Gastrocnemius medialis (tissue), 4 donors: Measurements from ENCODE around the gene RAB38. TPM values are rescaled to one million over a fixed set of nuclear protein-coding genes. Genes with fewer than 3 reads are reported as not detected.

ENCODE experiments used
- ATAC-seq, 2 donors: fragments of 150-250 bp; one replicate each; pipeline ENCODE4 v1.9.1; 2016
- DNase-seq, 2 donors: peaks; one replicate each; pipeline ENCODE4 v3.0.0-alpha.2; 2019
- H3K27ac ChIP-seq, 4 donors: fragments of 200-600 bp; sonication (generic); 1 replicate in 1 of 4; 2 replicates in 3 of 4; pipeline ENCODE4 v1.5.1; 2016 to 2018; ENCODE audit warnings: mild to moderate bottlenecking in 2 of 4, moderate library complexity in 1 of 4
- H3K27me3 ChIP-seq, 3 donors: fragments of 200-600 bp; sonication (generic) in 2 of 3; 1 replicate in 1 of 3; 2 replicates in 2 of 3; pipeline versions ENCODE4 v1.5.1 to v1.6.0; 2016 to 2019; ENCODE audit warnings: mild to moderate bottlenecking in 1 of 3, moderate library complexity in 1 of 3
- H3K36me3 ChIP-seq, 2 donors: fragments of 200-600 bp; sonication (generic) in 1 of 2; one replicate each; pipeline ENCODE4 v1.5.1; 2017 to 2018
- H3K4me1 ChIP-seq, 2 donors: fragments of 200-600 bp; sonication (generic) in 1 of 2; one replicate each; pipeline ENCODE4 v1.5.1; 2016 to 2017; ENCODE audit warnings: mild to moderate bottlenecking in 2 of 2
- H3K4me3 ChIP-seq, 4 donors: fragments of 200-600 bp; sonication (generic) in 3 of 4; 1 replicate in 1 of 4; 2 replicates in 3 of 4; pipeline ENCODE4 v1.5.1; 2016 to 2019; ENCODE audit warnings: mild to moderate bottlenecking in 2 of 4
- H3K9me3 ChIP-seq, 3 donors: fragments of 200-600 bp; sonication (generic) in 2 of 3; 1 replicate in 1 of 3; 2 replicates in 2 of 3; pipeline ENCODE4 v1.5.1; 2016 to 2019
- POLR2A ChIP-seq, 2 donors: fragments of 450-650 bp; IDR thresholded peaks; one replicate each; pipeline ENCODE4 v1.6.1; 2017; ENCODE audit warnings: antibody characterized with exemption in 2 of 2, mild to moderate bottlenecking in 2 of 2, moderate library complexity in 2 of 2
- in situ Hi-C, 4 donors: fragments of 200-750 bp; cut with MboI; loops; one replicate each; pipeline versions ENCODE4 v1.15.0 to v1.8.0; 2017; ENCODE audit warnings: low sequenced_read_pairs in 4 of 4
- intact Hi-C: fragments of 100-400 bp; cut with DNase I; formaldehyde crosslinking; loops from one replicate; pipeline ENCODE4 v1.15.1; 2023; ENCODE audit warnings: low total_unique reads
- total RNA-seq, 4 donors: library from RNA; depleted of rRNA; stranded (reverse); fragments of >200 nt; gene quantifications; one replicate each; pipeline versions ENCODE4 v1.1.0 to v1.2.3, GENCODE V29; 2016
- TF ChIP-seq, protein P1 (sequence below), 5 experiments: fragments of 450-650 bp in 3 of 5; fragments of 200-600 bp in 2 of 5; sonication (generic) in 2 of 5; IDR thresholded peaks in 4 of 5; conservative IDR thresholded peaks in 1 of 5; 1 replicate in 4 of 5; 2 replicates in 1 of 5; pipeline ENCODE4 v1.5.1; 2016 to 2019; ENCODE audit warnings: antibody characterized with exemption in 5 of 5, mild to moderate bottlenecking in 3 of 5, moderate library complexity in 3 of 5

The RAB38 gene
- total RNA-seq, 4 donors from 2014 or later, result 0.27 TPM; not detected in 3

- Histone ChIP-seq H3K36me3 (no peaks in the 10 kb centered on the region), H3K9me3 (no peaks in the 10 kb centered on the region), H3K27me3 (no peaks in the 10 kb centered on the region), H3K27ac (no peak overlapping the region), H3K4me1 (peaks cover 4 to 10% of the 10 kb centered on the region in 2 donors), H3K4me3 (no peak overlapping the region)
- in situ Hi-C loops, result no loop called here
- no peak for ATAC-seq
- intact Hi-C loops, result no loop called here
- DNase-seq, result no peak
- TF ChIP-seq, protein P1, sequence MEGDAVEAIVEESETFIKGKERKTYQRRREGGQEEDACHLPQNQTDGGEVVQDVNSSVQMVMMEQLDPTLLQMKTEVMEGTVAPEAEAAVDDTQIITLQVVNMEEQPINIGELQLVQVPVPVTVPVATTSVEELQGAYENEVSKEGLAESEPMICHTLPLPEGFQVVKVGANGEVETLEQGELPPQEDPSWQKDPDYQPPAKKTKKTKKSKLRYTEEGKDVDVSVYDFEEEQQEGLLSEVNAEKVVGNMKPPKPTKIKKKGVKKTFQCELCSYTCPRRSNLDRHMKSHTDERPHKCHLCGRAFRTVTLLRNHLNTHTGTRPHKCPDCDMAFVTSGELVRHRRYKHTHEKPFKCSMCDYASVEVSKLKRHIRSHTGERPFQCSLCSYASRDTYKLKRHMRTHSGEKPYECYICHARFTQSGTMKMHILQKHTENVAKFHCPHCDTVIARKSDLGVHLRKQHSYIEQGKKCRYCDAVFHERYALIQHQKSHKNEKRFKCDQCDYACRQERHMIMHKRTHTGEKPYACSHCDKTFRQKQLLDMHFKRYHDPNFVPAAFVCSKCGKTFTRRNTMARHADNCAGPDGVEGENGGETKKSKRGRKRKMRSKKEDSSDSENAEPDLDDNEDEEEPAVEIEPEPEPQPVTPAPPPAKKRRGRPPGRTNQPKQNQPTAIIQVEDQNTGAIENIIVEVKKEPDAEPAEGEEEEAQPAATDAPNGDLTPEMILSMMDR (IDR thresholded peaks at IDR 0.05 in 4 of 5, conservative IDR thresholded peaks at IDR 0.05 in 1 of 5), result no peak
- TF ChIP-seq POLR2A (IDR thresholded peaks at IDR 0.05), result no peak
Measured at GRCh38 chr11:88178191-88178590, 2.9 kb upstream of the RAB38 start.

- ATAC-seq (no peak), DNase-seq (no peak)
- Histone ChIP-seq H3K9me3 (no peaks in the 10 kb centered on the region), H3K27ac (no peak overlapping the region), H3K27me3 (no peaks in the 10 kb centered on the region), H3K4me1 (peaks cover 4 to 10% of the 10 kb centered on the region in 2 donors), H3K36me3 (no peaks in the 10 kb centered on the region), H3K4me3 (peak overlapping the region; percentile 44 to 59 (median 49))
- no peak for TF ChIP-seq POLR2A (IDR thresholded peaks at IDR 0.05)
- TF ChIP-seq, protein P1 (IDR thresholded peaks at IDR 0.05 in 4 of 5, conservative IDR thresholded peaks at IDR 0.05 in 1 of 5), result no peak
- intact Hi-C loops (no loop called here), in situ Hi-C loops (no loop called here)
Measured at GRCh38 chr11:88175569-88176075, 379 bp upstream of the RAB38 start.

GRCh38 chr11:88173956-88174355, 1.3 kb downstream of the RAB38 start:
- TF ChIP-seq, protein P1 (IDR thresholded peaks at IDR 0.05 in 4 of 5, conservative IDR thresholded peaks at IDR 0.05 in 1 of 5), result no peak
- no peak for TF ChIP-seq POLR2A (IDR thresholded peaks at IDR 0.05)
- in situ Hi-C loops (no loop called here), intact Hi-C loops (no loop called here)
- no peak overlapping the region for H3K4me3 ChIP-seq
- H3K4me1 ChIP-seq, result peaks cover 4 to 10% of the 10 kb centered on the region in 2 donors
- ATAC-seq (no peak), DNase-seq (no peak)
- H3K36me3 ChIP-seq, result no peaks in the 10 kb centered on the region
- H3K27ac ChIP-seq, result no peak overlapping the region
- H3K27me3 ChIP-seq, result no peaks in the 10 kb centered on the region
- no peaks in the 10 kb centered on the region for H3K9me3 ChIP-seq

DNA sequence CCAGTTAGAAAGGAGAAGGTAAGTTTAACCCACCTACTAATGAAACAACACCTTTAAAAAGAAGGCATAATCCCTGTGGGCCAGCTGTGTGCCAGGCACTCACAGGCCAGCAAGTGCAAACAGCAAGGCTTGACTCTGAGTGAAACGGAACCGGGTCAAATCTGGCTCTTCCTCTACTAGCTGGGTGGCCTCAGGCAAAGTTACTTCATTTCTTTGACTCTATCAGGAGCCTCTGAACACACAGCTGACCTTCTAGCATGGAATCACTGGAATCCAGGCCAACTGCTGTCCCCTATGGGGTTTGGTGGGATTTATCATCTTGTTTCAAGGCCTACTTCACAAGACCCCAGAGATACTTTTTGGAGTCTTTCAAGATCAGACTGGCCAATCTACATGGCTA, 3.3 kb downstream of the RAB38 start:
- in situ Hi-C loops, result no loop called here
- H3K27ac ChIP-seq, result no peak overlapping the region
- no peak for ATAC-seq
- DNase-seq, result no peak
- no peaks in the 10 kb centered on the region for H3K27me3 ChIP-seq
- no peaks in the 10 kb centered on the region for H3K9me3 ChIP-seq
- H3K36me3 ChIP-seq, result no peaks in the 10 kb centered on the region
- no peak overlapping the region for H3K4me3 ChIP-seq
- no peak for TF ChIP-seq POLR2A (IDR thresholded peaks at IDR 0.05)
- TF ChIP-seq, protein P1 (IDR thresholded peaks at IDR 0.05 in 4 of 5, conservative IDR thresholded peaks at IDR 0.05 in 1 of 5), result no peak
- H3K4me1 ChIP-seq, result peaks cover 4 to 10% of the 10 kb centered on the region in 2 donors
- intact Hi-C loops, result no loop called here

DNA sequence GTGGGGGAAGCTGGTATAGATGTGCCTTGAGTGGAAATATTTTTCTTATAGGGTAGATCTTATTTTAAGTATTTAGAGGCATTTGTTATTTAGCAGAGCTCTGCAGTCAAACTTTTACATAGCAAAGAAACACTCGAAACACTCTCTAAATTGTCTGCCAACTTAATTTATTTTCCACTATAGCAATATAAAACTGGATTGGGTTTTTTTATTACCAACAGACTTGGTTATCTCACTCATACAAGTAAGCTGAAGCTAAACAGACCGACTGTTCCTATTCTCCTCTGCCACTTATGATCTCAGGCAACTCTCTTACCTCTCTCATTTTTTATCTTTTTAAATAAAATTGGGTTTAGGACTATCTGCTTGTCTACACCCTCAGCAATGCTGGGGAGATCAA, 4.6 kb downstream of the RAB38 start:
- no peak for DNase-seq
- H3K27ac ChIP-seq, result no peak overlapping the region
- H3K4me1 ChIP-seq, result peaks cover 2 to 10% of the 10 kb centered on the region in 2 donors
- no peak overlapping the region for H3K4me3 ChIP-seq
- in situ Hi-C loops (no loop called here), intact Hi-C loops (no loop called here)
- TF ChIP-seq, protein P1 (IDR thresholded peaks at IDR 0.05 in 4 of 5, conservative IDR thresholded peaks at IDR 0.05 in 1 of 5), result no peak
- TF ChIP-seq POLR2A (IDR thresholded peaks at IDR 0.05), result no peak
- ATAC-seq, result no peak
- H3K36me3 ChIP-seq, result no peaks in the 10 kb centered on the region
- no peaks in the 10 kb centered on the region for H3K27me3 ChIP-seq
- H3K9me3 ChIP-seq, result no peaks in the 10 kb centered on the region
